ENCODE data around the gene PDCD5.

GRCh38 chr19:32606289-32606688, 25.3 kb downstream of the PDCD5 start:
- TF ChIP-seq POLR2A (IDR thresholded peaks at IDR 0.05) (no peak), CTCF (IDR thresholded peaks at IDR 0.05) (no peak)

Data from adrenal gland (tissue), 5 donors.